Bronchial epithelial cell (primary cell): Measurements from ENCODE around the gene SMAGP. TPM values are rescaled to one million over a fixed set of nuclear protein-coding genes. Genes with fewer than 3 reads are reported as not detected.
"Not testable (repeated sequence)": the region's sequence is repeated elsewhere in the genome, so short reads cannot be mapped to it uniquely, and the experiment has no call there.

Experiments used
- DNase-seq: peaks from one replicate; pipeline ENCODE4 v3.0.0-alpha.2; 2010; ENCODE audit warnings: low read depth
- FAIRE-seq: peaks from 2 replicates; lab custom pipeline; 2011; peaks lifted over from hg19 to GRCh38; lab: Jason Lieb, UNC
- H3K27me3 ChIP-seq: 2 replicates; pipeline ENCODE4 v1.5.1; 2011; ENCODE audit warnings: low read length; ENCODE audit not compliant: control insufficient read depth, insufficient read depth
- H3K36me3 ChIP-seq: 2 replicates; pipeline ENCODE4 v1.5.1; 2011; ENCODE audit warnings: low read length; ENCODE audit not compliant: control insufficient read depth, insufficient read depth
- H3K4me3 ChIP-seq: 2 replicates; pipeline ENCODE4 v1.5.1; 2011; ENCODE audit warnings: mild to moderate bottlenecking, low read depth, low read length, control low read depth
- CTCF ChIP-seq: IDR thresholded peaks from 2 replicates; pipeline ENCODE4 v1.5.1; 2011; ENCODE audit warnings: mild to moderate bottlenecking, moderate library complexity, low read length, control low read depth, inconsistent platforms; ENCODE audit not compliant: insufficient read depth, severe bottlenecking
- total RNA-seq: library from RNA; depleted of rRNA; stranded (reverse); fragments of >200 nt; gene quantifications from 2 replicates; pipeline ENCODE4 v1.2.1, GENCODE V29; 2014

SMAGP gene
- total RNA-seq, 1 donor from 2014 or later = 7.4 TPM

DNA sequence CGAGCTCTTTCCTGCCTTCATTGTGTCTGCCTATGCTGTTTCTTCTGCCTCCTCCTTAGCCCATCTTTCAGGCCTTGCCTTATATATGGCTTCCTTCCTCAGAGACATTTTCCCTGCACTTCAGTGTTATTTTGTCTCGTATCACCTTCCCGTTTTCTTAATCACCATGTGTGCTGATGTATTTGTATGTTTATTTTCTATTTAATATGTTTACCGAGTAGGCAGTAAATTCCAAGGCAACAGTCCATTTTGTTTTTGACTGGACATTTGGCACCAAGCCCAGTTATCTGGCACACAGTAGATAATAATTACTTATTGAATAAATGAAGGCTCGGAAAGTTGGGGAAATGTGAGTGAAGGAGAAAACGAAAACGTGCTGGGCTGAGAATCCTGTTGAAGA, 47.8 kb downstream of the SMAGP start:
- no peaks in the 10 kb centered on the region for H3K36me3 ChIP-seq
- FAIRE-seq (no peak), DNase-seq (no peak)
- H3K4me3 ChIP-seq = no peak overlapping the region
- TF ChIP-seq CTCF = no peak
- H3K27me3 ChIP-seq = no peaks in the 10 kb centered on the region

DNA sequence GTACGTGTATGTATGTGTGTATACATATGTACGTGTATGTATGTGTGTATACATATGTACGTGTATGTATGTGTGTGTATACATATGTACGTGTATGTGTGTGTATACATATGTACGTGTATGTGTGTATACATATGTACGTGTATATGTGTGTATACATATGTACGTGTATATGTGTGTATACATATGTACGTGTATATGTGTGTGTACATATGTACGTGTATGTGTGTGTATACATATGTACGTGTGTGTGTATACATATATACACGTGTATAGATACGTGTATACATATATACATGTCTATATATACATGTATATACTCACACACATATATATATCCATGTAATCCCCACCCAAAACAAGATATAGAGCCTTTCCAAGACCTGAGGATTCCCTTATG, 50.4 kb downstream of the SMAGP start:
- not testable (repeated sequence) for H3K4me3 ChIP-seq, FAIRE-seq

GRCh38 chr12:51219322-51219721, 50.9 kb downstream of the SMAGP start:
- TF ChIP-seq CTCF = no peak
- Histone ChIP-seq H3K36me3 (no peaks in the 10 kb centered on the region), H3K27me3 (no peaks in the 10 kb centered on the region), H3K4me3 (no peak overlapping the region)
- DNase-seq (no peak), FAIRE-seq (no peak)

More for the DNA sequence above, 50.4 kb downstream of the SMAGP start:
- H3K36me3 ChIP-seq, H3K27me3 ChIP-seq, DNase-seq: not testable (repeated sequence)

DNA sequence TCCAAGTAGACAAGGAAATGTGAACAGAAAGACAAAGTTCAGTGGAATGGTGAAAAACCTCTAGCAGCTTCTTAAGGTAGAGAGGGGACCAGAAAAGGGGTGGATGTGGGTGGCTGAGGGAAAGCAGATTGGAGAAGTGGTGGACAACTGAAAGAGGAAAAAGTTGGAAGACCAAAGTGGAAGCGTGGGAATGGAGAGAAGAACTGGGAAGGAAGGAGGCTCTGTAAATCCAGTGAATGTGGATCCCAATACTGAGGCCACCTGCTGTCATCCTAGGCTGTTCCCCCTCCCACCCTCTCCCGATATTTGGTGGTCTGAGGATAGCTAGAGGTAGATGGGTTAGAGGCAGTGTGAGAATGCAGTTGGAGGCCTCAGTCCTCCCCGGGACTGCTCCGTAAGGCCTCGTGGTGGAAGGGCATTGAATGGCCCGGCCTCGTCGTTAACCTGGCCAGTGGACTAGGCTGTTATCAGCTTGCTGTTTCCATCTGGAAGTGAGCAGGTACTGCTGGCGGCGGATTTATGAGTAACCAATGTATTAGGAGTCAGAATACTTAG, 51.5 kb downstream of the SMAGP start:
- FAIRE-seq = no peak
- TF ChIP-seq CTCF = no peak
- DNase-seq = peak; percentile 21
- H3K27me3 ChIP-seq = no peaks in the 10 kb centered on the region
- H3K4me3 ChIP-seq = peak overlapping the region; percentile 53
- H3K36me3 ChIP-seq = no peaks in the 10 kb centered on the region

GRCh38 chr12:51217968-51218606, 52.1 kb downstream of the SMAGP start, which contains the start of gene POU6F1:
Gene POU6F1, minus strand, starts transcription at chr12:51218062. Its CDS starts 11,226 bp downstream, at chr12:51206836.
- Histone ChIP-seq H3K36me3 (no peaks in the 10 kb centered on the region), H3K4me3 (peak within 1 kb of the TSS; percentile 53), H3K27me3 (no peaks in the 10 kb centered on the region)
- DNase-seq = peak; percentile 54
- FAIRE-seq = no peak
- peak; percentile 61 for TF ChIP-seq CTCF

- DNase-seq (no peak), FAIRE-seq (no peak)
- no peaks in the 10 kb centered on the region for H3K27me3 ChIP-seq
- peak overlapping the region; percentile 53 for H3K4me3 ChIP-seq
- TF ChIP-seq CTCF = peak; percentile 31
- H3K36me3 ChIP-seq = no peaks in the 10 kb centered on the region
Observed at GRCh38 chr12:51217133-51217967, 52.9 kb downstream of the SMAGP start.
